Hematopoietic multipotent progenitor cell treated with erythropoietin and hydrocortisone succinate and interleukin-3 and kit ligand, for 17 days (in vitro differentiated cells): Measurements from ENCODE around the gene PTK6.
"Not testable (repeated sequence)": the region's sequence is repeated elsewhere in the genome, so short reads cannot be mapped to it uniquely, and the experiment has no call there.

Source experiments
- DNase-seq: peaks from one replicate; pipeline ENCODE4 v3.0.0-alpha.2; 2015; ENCODE audit warnings: low spot score

The PTK6 gene

DNA sequence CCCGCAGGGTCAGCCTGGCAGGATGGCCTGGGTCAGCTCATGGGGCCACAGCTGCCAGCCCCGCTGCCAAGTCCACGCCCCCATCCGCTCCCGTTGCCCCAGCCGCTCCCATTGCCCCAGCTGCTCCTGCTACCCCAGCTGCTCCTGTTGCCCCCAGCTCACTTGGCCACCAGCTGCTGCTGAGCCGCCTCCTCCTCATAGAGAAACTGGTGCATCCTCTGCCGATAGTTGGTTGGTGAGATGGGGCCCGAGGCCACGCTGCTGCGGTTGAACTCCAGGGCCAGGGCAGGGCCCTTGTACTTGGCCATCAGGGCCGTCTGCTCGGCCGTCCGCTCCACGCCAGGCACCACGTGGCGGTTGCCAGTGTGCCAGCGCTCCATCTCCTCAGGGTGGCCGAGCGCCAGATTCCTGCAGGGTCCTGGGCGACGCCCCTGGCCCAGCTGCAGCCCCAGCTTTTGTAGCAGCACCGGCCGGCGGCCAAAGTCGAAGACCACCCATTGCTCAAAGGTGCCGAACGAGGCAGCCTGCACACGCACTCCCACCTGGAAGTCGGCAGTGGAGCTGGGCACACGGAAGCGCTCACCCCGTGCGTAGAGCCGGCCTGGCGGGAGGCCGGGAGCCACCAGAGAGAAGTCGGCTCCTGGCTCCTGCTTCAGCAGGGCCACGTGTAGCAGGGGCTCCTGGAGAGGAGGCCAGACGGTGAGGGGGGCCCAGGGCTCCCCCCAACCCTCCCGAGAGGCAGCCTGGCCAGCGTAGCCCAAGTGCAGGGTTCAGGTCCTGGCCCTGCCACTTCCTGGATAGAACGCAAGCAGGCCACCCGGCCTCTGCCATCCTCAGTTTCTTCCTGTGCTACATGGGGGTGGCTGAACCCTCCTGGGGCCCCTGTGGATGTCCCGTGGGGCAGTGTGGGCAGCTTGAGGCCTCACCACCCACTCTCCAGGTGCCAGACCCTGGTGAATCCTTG lies 32.1 kb upstream of the PTK6 start:
- no peak for DNase-seq

DNA sequence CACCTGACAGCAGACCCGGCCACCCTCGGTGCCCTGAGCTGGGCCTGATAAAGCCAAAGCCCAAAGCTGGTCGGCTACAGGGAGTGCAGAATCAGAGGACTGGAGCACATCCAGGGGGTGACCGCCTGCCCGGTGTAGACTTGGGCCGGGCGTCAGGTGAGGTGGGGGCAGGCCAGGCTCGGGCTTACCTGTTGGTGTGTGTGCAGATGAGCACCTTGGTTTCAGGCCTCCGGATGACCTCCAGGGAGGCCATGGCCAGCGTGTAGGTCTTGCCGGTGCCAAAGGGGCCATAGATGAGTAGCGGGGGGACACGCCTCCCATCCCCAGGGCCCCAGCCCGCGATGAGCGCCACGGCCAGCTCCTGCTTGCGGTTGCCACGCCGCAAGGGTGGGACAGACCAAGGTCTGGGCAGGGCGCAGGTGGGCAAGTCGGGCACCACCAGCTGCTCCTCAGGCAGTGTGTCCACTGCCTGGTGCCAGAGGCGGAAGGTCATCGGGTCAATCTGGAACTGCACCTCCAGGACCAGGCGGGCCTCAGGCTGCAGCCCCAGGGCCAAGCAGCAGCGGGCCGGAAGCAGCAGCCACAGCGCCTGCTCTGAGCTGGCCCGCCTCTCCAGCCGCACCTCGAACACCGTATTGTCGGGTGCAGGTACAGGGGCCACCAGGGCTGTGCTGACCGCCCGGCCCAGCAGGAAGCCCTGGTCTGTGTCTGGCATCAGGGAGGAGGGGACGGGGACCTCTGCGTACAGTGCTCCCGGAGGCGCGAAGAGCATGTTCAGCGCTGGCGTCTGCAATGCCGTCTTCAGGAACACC lies 31.2 kb upstream of the PTK6 start:
- no peak for DNase-seq

DNA sequence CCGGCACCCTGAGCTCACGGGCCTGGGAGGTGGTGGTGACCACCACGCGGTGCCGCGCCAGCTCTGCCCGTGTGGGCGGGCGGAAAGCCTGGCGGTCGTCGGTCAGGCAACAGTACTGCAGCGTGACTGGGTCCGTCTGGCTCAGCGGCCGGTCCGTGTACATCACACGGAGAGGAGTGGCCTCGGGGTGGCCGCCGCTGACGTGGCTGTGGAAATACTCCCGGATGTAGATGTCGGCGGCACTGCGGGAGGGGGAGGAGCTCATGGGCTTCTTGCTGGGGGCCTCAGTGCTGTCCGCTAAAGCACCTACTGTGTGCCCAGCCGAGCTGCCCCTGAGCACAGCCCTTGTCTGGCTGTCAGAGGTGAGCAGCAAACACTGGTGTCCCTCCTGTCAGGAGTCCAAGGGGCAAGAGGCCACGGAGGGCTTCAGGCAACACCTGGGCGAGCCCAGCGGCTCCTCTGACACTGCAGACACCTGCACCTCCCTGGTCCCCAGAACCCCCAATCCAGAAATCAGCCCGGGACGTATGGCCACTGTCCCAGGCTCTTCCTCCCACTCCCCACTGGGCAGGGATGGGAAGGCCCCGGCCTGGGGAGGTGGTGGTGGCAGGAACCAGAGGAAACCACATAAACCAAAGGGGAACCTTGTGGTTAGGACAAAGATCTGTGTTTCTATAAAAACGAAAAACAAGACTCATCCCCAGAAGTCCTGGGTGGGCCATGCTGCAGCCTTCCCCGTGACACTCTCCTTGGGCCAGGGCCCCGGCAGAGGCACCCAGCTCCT lies 30.4 kb upstream of the PTK6 start:
- DNase-seq = no peak

DNA sequence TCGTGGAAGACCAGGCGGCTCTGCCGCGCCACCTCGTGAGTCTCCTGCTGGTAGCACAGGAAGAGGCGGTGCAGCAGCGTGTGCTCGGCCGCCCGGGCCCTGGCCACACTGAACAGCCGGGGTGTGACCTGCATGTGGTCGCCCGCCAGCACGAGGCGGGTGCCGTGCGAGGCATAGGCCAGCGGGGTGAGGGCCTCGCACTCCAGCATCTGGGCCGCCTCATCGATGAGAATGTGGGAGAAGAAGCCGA lies 29.9 kb upstream of the PTK6 start:
- DNase-seq = no peak

DNA sequence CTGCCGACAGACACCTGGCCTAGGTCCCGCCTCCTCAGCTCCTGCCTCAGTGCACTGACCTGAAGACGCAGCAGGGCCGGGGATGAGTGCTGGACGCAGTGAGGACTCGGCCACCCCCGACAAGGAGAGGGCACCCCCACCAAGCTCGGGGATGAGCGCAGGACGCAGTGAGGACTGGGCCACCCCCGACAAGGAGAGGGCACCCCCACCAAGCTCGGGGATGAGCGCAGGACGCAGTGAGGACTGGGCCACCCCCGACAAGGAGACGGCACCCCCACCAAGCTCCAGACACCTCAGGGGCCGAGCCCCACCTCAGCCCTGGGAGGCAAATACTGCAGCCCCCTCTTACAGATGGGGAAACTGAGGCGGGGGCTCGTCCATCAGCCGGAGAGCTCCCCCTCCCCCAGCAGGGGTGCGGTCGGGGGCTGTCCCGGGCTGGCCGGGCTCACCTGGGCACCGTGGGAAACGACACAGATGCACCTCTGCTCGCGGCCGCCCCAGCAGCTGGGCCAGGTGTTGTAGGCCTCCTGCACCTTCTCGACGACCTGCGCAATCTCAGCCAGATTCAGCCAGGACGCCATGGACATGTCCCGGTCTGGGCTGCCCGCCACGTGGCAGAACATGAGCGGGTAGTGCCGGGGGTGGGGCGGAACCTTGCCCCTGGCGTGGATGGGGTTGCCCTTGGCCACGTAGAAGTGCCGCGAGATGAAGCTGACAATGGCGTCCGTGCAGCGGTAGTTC lies 29.4 kb upstream of the PTK6 start:
- no peak for DNase-seq

DNA sequence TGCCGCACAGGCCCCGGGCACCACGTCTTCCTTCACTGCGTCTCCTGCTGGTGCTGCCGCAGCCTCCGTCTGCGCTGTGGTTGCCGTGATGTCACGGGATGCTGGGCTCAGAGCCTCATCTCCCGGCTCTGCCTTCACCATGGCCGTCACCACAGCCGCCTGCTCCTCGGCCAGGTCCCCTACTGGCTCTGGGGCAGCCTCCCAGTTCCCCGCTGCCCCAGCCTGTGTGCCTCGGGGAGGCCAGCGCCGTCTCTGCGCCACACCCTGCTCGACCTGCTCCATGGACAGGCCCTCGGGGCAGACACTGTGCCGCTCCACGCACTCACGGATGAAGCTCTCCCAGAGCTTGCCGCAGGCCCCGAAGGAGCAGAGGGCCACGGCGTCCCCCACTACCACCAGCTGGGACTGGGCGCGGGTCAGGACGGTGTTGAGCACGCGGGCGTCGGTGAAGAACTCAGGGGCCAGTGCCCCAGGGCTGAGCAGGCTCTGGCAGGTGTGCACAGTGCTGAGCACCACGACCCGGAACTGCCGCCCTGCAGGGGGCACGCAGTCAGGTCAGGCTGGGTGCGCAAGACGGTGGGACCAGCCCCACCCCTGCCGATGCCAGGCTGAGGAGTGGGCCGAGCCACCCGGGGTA lies 28.6 kb upstream of the PTK6 start:
- no peak for DNase-seq

DNA sequence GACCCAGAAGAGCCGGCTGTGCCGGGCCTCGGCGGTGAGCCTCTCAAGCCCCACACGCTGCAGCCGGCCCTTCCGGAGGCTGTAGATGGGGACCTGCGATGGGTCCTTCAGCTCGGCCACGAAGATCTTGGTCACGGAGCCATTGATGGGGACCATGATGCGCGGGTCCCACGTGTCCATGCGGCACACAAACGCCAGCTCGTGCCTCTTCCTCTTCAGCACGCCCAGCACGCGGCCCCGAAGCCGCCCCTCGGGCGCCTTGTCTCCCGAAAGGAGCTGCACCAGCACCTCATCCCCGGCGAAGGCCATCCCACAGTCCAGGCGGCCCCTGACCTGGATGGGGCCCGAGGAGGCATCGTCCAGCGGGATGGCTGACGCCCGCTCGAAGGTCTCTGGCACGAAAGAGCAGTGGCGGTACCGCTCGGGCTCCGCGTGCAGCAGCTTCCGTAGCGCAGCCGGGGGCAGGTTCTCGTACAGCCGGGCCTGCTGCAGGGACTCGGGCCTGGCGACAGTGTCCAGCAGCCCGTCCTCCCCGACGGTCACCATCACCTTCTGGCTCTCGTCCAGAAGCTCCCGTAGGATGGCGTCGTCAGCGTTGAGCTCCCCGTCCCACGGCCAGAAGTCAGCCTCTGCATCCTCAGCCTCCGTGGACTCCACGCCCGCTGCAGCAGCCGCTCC lies 28.0 kb upstream of the PTK6 start:
- DNase-seq = no peak

DNA sequence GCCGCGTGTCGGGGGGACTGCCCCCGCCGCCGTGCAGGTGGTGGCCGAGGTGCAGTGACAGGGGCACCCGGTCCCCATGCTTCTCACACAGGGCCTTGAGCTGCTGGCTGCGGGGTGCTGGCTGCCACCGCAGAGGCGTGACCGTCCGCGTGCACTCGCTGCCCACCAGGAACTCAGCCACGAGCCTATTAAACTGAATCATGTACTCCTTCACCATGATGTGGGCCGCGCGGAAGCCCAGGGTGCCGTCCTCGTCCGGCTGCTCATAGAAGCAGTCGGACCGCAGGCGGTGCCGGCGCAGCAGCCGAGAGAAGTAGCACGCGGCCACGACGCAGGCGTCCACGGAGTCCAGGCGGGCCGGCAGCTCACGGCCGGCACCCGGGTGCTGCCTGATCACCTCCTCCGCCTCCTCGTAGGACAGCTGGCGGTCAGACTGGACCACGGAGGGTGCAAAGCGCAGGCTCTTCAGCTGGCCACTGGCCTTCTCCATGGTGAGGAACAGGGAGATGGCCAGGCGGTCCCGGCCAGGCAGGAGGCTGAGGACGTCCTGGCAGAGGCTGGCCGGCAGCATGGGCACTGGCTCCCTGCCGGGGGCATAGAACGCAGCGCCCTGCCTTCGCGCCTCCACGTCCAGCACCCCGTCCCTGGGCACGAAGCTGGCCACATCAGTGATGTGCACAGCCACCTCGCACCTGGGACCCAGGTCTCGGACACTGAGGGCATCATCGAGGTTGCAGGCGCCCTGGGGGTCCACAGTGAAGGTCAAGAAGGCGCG lies 27.0 kb upstream of the PTK6 start:
- no peak for DNase-seq

DNA sequence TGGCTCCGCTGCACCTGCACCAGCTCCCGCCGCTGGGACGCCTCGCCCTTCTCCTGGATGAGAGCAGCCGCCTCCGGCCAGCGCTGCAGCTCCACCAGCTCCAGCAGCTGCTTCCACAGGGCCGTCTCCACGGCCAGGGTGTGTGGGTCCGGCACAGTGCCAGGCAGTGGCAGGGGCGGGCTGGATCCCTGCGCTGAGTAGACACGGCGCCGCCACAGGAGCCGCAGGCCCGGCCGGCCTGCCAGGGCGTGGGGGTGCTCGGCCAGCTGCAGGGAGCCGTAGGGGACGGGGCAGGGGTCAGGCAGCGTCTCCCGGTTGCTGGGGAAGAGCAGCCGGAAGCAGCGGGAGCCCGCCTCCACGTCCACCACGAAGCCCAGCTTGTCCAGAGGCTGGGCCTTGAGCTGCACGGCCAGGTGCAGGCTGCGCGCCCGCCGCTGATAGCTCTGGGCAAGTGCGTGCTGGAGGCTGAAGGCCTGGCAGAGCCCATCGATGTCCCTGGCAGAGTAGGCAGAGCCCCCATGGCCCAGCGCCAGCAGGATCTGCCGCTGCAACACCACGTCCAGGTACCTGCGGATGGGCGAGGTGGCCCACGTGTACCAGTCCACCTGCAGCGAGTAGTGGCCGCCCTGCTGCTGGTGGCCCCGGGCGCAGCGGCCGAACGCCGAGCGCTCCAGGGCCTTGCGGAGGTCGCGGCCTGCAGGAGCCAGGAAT lies 26.2 kb upstream of the PTK6 start:
- DNase-seq = no peak

DNA sequence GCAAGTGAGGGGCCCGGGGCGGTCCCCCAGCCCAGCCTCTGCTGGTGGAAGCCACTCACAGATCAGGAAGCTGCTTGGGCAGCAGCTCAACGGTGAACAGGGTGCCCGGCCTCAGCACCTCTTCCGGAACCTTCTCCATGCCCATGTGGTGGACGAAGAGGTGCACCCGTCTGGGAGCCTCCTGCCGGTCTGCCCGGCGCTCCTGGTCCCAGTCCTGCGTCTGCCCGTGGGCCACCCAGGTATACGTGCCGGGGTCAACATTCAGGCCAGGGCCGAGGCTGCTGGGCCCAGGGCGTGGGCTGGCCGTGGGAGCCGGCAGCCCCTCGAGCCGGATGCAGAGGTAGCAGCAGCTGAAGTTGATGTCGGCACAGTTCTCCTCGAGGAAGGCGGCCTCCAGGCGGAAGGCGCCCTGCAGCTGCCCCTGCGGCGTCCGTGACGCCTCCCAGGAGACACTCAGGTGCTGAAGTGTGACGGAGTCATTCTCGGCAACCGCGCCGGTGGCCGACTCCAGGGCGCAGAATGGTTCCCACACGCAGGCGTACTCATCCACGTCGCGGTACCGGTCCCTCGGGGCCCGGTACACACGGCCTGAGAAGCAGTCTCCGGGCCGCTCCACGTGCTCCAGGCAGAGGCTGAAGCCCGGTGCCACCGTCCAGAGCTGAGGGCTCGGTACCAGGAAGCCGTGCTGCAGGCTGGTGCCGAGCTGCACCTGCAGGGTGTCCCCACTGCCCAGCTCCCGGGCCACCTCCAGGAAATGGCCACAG lies 25.5 kb upstream of the PTK6 start:
- no peak for DNase-seq

DNA sequence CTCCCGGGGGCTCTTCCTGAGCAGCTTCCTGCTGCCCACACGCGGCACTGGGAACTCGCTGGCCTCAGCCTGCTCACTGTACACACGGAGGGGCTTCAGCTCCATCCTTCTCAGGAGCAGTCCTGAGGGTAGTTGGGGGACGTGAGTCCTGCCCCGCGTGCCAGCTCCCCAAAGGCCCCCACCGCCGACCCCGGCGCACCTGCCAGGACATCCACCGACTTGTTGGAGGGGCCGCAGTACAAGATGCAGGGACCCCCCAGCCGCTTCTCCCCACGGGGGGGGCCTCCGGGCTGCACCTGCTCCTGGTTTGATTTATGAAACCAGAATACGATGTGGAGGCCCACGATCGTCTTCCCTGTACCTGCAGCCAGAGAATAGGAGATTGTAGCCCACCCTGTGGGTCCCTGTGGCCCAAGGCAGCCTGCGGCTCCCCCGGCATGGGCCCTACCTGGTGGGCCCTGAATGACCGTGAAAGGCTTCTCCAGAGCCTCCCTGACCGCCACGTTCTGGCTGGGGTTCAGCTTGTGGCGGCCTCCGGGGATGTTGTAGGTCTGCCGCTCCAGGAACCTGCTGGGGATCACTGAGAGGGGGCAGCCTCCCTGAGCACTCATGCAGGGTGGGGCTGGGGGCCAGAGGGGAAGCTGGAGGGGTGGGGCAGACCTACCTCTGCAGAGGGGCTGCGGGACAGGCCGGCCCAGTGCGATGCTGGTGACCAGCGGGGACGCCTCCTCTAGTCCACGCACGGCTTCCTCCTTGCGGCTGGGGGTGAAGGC lies 24.6 kb upstream of the PTK6 start:
- DNase-seq = no peak

DNA sequence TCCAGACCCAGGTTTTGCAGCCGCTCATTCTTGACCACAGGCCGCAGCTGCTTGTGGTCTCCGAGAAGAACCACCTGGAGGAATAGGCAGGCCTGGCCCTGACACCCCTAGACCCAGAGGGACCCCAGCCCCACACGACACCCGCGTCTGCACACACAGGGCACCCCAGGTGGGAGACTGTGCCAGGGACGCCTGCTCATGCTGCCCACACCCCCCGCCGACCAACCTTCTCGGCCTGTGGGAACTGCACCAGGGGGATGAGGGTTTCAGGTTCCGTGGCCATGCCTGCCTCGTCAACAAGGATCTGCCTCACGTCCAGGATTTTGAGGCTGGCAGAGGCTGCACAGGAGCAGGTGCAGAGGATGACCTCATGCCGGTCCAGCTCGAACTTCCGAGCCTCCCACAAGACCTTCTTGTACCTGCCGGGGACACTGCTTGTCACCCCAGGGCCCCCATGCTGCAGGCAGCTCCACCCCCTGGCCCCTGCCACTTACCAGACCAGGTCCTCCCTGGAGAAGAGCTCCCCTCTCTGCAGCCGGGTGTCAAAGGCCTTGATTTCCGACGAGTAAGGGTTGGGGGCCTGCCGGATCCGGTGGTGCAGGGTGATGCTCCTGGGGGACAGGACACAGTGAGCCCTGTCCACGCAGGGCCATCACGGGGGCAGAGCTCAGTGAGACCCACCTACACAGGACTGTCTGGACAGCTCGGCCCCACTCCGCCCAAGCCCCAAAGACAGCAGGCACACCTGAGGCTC lies 23.9 kb upstream of the PTK6 start:
- no peak for DNase-seq

DNA sequence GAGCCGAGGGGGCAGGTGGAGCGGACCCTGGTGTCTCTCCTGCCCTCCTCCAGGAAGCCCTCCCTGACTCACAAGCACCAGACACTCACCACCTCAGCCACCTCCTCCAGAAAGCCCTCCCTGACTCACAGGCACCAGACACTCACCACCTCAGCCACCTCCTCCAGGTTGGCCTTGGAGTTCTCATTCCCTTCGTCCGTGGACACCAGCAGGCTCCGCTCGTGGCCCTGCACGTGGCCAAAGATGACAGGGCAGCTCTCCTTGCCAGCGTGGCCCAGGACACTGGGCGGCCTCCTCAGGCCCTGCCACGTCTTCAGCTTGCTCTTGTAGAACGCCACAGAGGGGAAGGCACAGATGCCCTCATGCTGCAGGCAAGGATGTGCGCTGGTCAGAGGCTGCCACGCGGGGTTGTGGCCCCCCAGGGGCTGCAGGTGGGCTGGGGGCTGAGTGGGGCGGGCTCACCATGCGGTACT lies 23.2 kb upstream of the PTK6 start:
- DNase-seq = no peak

DNA sequence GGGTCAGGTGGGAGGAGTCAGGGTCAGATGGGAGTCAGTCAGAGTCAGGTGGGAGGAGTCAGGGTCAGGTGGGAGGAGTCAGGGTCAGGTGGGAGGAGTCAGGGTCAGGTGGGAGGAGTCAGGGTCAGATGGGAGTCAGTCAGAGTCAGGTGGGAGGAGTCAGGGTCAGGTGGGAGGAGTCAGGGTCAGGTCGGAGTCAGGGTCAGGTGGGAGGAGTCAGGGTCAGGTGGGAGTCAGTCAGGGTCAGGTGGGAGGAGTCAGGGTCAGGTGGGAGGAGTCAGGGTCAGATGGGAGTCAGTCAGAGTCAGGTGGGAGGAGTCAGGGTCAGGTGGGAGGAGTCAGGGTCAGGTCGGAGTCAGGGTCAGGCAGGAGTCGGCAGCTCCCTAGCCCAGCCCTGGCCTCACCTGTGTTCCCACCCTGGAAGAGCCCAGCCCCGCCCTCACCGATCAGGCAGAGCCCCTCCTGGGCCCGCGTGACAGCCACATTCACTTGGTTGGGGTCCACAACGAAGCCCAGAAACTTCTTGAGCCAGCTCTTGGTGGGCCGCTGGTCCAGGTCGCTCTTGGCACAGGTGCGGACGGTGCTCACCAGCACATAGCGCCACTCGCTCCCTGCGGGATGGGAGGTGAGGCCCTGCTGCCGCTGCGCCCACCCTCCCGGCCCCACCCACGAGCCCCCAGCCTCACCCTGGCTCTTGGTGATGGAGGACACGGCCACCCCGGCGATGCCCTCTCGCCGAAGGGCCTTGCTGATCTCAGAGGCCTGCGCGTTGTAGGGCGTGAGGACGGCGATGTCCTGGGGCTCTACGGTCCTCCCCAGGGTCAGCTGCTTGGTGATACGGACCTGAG lies 22.5 kb upstream of the PTK6 start:
- not testable (repeated sequence) for DNase-seq

DNA sequence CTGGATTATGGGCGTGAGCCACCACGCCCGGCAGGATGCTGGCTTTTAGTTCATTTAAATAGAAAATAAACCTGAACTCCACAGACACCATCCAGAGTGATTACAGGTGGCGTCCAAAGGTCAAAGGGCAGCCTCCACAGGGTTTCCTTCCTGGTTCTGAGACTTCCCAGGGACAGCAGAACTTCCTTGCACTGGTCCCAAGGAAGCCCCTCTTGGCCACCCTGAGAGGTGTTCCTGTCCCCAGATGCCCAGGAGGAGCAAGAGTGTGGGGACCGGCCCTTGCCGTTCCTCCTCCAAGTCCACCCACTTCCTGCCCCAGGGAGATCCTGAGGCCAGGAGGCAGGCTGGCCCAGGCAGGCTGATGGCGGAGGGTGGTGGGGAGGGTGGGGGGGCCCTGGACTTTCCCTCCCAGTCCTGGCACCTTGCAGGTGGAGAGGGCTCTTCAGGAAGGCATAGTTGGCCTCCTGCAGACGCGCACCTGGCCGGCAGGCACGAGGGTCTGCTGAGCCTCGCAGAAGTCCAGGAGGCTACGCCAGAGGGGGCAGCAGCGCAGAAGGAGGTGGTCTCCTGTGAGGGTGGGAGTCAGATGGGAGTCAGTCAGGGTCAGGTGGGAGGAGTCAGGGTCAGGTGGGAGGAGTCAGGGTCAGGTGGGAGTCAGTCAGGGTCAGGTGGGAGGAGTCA lies 21.8 kb upstream of the PTK6 start:
- no peak for DNase-seq
